ENCODE results near the gene DCANP1.

DNA sequence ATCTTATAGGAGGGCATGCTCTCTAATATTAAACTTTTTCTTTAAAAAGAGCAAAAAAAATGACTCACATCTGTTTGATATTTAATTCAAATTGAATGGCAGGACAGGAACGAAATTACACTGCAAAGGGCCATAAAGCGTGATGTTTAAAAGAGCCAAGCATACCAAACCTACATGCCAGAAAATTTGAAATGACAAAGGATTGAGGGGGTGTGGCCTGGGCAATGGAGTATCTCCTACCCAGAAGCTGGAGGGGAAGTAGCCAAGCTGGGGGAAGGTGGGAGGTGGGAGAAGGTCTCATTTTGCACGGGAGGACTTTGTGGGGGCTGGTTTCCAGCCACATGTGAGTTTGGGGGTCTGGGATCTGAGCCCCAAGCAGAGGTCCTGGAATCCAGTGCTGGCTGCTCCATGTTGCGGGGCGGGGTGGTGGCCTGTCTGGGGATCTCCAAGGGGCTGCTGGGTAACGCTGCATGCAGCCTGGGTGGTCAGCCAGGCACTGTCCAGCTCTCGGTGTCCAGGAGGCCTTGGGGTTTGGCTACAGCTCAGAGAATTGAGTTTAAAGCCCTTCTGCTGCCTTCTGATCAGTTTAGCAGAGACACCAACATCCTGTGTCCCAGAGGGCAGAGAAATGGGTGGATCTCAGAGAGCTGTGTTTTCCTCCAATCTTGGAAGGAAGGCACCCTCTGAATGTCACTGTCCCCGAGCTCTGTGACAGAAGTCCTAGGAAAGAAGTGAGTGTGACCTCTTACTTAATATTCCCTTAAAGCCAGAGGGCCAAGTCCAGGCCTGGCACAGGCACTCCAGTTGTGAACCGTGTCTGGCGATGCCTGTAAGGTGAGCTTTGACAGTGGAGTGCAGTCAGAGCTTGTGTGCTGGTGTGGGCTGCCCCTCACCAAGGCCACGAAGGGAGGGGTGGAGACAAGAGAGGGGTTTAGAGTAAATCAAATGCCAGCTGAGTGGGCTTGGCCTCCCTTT, 7.6 kb downstream of the DCANP1 start:
- TF ChIP-seq, protein P1, sequence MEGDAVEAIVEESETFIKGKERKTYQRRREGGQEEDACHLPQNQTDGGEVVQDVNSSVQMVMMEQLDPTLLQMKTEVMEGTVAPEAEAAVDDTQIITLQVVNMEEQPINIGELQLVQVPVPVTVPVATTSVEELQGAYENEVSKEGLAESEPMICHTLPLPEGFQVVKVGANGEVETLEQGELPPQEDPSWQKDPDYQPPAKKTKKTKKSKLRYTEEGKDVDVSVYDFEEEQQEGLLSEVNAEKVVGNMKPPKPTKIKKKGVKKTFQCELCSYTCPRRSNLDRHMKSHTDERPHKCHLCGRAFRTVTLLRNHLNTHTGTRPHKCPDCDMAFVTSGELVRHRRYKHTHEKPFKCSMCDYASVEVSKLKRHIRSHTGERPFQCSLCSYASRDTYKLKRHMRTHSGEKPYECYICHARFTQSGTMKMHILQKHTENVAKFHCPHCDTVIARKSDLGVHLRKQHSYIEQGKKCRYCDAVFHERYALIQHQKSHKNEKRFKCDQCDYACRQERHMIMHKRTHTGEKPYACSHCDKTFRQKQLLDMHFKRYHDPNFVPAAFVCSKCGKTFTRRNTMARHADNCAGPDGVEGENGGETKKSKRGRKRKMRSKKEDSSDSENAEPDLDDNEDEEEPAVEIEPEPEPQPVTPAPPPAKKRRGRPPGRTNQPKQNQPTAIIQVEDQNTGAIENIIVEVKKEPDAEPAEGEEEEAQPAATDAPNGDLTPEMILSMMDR (IDR thresholded peaks at IDR 0.05): no peak
- TF ChIP-seq TEAD4 (CRISPR knock-in tag; IDR thresholded peaks at IDR 0.05) (no peak), NFYB (CRISPR knock-in tag; conservative IDR thresholded peaks at IDR 0.05; ENCODE audit: low read depth) (no peak)
- TF ChIP-seq, protein P2, sequence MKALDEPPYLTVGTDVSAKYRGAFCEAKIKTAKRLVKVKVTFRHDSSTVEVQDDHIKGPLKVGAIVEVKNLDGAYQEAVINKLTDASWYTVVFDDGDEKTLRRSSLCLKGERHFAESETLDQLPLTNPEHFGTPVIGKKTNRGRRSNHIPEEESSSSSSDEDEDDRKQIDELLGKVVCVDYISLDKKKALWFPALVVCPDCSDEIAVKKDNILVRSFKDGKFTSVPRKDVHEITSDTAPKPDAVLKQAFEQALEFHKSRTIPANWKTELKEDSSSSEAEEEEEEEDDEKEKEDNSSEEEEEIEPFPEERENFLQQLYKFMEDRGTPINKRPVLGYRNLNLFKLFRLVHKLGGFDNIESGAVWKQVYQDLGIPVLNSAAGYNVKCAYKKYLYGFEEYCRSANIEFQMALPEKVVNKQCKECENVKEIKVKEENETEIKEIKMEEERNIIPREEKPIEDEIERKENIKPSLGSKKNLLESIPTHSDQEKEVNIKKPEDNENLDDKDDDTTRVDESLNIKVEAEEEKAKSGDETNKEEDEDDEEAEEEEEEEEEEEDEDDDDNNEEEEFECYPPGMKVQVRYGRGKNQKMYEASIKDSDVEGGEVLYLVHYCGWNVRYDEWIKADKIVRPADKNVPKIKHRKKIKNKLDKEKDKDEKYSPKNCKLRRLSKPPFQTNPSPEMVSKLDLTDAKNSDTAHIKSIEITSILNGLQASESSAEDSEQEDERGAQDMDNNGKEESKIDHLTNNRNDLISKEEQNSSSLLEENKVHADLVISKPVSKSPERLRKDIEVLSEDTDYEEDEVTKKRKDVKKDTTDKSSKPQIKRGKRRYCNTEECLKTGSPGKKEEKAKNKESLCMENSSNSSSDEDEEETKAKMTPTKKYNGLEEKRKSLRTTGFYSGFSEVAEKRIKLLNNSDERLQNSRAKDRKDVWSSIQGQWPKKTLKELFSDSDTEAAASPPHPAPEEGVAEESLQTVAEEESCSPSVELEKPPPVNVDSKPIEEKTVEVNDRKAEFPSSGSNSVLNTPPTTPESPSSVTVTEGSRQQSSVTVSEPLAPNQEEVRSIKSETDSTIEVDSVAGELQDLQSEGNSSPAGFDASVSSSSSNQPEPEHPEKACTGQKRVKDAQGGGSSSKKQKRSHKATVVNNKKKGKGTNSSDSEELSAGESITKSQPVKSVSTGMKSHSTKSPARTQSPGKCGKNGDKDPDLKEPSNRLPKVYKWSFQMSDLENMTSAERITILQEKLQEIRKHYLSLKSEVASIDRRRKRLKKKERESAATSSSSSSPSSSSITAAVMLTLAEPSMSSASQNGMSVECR (CRISPR knock-in tag; IDR thresholded peaks at IDR 0.05; ENCODE audit: borderline replicate concordance): no peak

Measured in WTC11 (cell line).